Measurements from ENCODE around the gene PLAC8L1. TPM values are rescaled to one million over a fixed set of nuclear protein-coding genes. Genes with fewer than 3 reads are reported as not detected.
"Not testable (repeated sequence)": the region's sequence is repeated elsewhere in the genome, so short reads cannot be mapped to it uniquely, and the experiment has no call there.

The PLAC8L1 gene
- total RNA-seq, 1 experiment from 2014 or later: 0.49 TPM

DNA sequence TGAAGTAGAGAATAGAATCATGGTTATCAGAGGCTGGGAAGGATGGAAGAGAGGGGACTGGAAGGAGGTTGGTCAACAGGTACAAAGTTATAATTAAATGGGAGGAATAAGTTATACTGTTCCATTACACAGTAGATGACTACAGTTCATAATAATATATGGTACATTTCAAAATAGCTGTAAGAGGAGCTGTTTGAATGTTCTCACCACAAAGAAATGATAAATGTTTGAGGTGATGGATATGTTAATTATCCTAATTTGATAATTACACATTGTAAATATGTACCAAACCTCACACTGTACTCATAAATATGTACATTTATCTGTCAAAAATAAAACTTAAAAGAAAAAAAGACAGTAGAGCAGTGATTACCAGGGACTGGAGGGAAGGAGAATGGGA lies 12.9 kb upstream of the PLAC8L1 start:
- DNase-seq (ENCODE audit: low read depth, low spot score) (no peak), ATAC-seq (no peak)
- intact Hi-C loops (cut with micrococcal nuclease; ENCODE audit: unreplicated experiment) (no loop called here), in situ Hi-C loops (cut with HindIII; ENCODE audit: low pct_unique_long_range_greater_than_20kb, low sequenced_read_pairs) (no loop called here)
- Histone ChIP-seq H3K4me3 (ENCODE audit: low read depth in 2 of 2, low read length in 2 of 2) (no peak overlapping the region), H3K27me3 (ENCODE audit: control insufficient read depth, insufficient read depth, low read length) (no peaks in the 10 kb centered on the region), H3K4me1 (ENCODE audit: control insufficient read depth, insufficient read depth, low read length) (no peaks in the 10 kb centered on the region), H3K36me3 (ENCODE audit: control insufficient read depth, insufficient read depth, low read length) (peaks cover 58% of the 10 kb centered on the region), H3K27ac (ENCODE audit: low read length) (no peak overlapping the region), H3K9me3 (ENCODE audit: control insufficient read depth, insufficient read depth, low read depth, low read length) (no peaks in the 10 kb centered on the region)
- POLR2A ChIA-PET: no interaction called here
- no TSS peak for BruUV-seq (replicated peaks)
- TF ChIP-seq TCF7L2 (IDR thresholded peaks at IDR 0.05; ENCODE audit: low read depth, low read length) (no peak), SIN3A (IDR thresholded peaks at IDR 0.05; ENCODE audit: borderline replicate concordance, insufficient read depth, low read depth, low read length) (no peak), POLR2AphosphoS5 (IDR thresholded peaks at IDR 0.05; ENCODE audit: low read depth, low read length) (no peak)
- TF ChIP-seq, protein P1, sequence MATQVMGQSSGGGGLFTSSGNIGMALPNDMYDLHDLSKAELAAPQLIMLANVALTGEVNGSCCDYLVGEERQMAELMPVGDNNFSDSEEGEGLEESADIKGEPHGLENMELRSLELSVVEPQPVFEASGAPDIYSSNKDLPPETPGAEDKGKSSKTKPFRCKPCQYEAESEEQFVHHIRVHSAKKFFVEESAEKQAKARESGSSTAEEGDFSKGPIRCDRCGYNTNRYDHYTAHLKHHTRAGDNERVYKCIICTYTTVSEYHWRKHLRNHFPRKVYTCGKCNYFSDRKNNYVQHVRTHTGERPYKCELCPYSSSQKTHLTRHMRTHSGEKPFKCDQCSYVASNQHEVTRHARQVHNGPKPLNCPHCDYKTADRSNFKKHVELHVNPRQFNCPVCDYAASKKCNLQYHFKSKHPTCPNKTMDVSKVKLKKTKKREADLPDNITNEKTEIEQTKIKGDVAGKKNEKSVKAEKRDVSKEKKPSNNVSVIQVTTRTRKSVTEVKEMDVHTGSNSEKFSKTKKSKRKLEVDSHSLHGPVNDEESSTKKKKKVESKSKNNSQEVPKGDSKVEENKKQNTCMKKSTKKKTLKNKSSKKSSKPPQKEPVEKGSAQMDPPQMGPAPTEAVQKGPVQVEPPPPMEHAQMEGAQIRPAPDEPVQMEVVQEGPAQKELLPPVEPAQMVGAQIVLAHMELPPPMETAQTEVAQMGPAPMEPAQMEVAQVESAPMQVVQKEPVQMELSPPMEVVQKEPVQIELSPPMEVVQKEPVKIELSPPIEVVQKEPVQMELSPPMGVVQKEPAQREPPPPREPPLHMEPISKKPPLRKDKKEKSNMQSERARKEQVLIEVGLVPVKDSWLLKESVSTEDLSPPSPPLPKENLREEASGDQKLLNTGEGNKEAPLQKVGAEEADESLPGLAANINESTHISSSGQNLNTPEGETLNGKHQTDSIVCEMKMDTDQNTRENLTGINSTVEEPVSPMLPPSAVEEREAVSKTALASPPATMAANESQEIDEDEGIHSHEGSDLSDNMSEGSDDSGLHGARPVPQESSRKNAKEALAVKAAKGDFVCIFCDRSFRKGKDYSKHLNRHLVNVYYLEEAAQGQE (IDR thresholded peaks at IDR 0.05; ENCODE audit: insufficient read depth in 1 of 2, low read depth in 2 of 2, low read length in 1 of 2): no peak
- TF ChIP-seq, protein P2, sequence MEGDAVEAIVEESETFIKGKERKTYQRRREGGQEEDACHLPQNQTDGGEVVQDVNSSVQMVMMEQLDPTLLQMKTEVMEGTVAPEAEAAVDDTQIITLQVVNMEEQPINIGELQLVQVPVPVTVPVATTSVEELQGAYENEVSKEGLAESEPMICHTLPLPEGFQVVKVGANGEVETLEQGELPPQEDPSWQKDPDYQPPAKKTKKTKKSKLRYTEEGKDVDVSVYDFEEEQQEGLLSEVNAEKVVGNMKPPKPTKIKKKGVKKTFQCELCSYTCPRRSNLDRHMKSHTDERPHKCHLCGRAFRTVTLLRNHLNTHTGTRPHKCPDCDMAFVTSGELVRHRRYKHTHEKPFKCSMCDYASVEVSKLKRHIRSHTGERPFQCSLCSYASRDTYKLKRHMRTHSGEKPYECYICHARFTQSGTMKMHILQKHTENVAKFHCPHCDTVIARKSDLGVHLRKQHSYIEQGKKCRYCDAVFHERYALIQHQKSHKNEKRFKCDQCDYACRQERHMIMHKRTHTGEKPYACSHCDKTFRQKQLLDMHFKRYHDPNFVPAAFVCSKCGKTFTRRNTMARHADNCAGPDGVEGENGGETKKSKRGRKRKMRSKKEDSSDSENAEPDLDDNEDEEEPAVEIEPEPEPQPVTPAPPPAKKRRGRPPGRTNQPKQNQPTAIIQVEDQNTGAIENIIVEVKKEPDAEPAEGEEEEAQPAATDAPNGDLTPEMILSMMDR (IDR thresholded peaks at IDR 0.05): no peak
- CTCF ChIA-PET: no interaction called here

DNA sequence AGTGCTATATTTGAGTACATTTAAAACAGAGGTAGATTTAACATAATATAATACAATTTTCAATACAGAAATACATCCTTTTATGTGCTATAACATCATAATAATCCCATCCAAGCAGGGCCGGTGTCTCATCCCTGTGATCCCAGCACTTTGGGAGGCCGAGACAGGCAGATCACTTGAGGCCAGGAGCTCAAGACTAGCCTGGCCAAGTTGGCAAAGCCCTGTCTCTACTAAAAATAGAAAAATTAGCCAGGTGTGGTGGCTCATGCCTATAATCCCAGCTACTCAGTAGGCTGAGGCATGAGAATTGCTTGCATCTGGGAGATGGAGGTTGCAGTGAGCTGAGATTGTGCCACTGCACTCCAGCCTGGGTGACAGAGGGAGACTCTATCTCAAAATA lies 11.8 kb upstream of the PLAC8L1 start:
- H3K4me3 ChIP-seq (ENCODE audit: low read depth in 2 of 2, low read length in 2 of 2); H3K4me1 ChIP-seq (ENCODE audit: control insufficient read depth, insufficient read depth, low read length); in situ Hi-C loops (cut with HindIII; ENCODE audit: low pct_unique_long_range_greater_than_20kb, low sequenced_read_pairs); H3K27me3 ChIP-seq (ENCODE audit: control insufficient read depth, insufficient read depth, low read length); DNase-seq (ENCODE audit: low read depth, low spot score); H3K9me3 ChIP-seq (ENCODE audit: control insufficient read depth, insufficient read depth, low read depth, low read length); CTCF ChIA-PET; BruUV-seq (replicated peaks); intact Hi-C loops (cut with micrococcal nuclease; ENCODE audit: unreplicated experiment); H3K27ac ChIP-seq (ENCODE audit: low read length); POLR2A ChIA-PET; ATAC-seq: not testable (repeated sequence)
- H3K36me3 ChIP-seq (ENCODE audit: control insufficient read depth, insufficient read depth, low read length): peaks cover 54% of the 10 kb centered on the region

DNA sequence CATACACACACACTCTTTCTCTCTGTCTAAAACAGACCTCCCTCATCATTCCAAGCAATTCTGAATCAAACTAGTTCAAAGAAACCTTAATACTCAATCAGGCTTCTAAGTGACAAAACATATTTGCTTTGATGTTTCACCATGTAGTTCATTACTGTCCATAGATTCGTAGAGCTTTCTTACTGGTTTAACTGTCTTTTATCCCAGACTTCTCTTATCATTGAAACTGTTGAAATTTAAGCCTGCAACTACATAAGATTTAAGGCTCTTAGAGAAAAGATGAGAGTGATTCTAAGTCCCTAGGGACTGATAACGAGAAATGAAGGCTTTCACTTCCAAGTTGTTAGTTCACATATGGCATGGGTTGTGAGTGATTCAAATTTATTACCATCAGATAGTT lies 11.0 kb upstream of the PLAC8L1 start:
- ATAC-seq (no peak), DNase-seq (ENCODE audit: low read depth, low spot score) (no peak)
- intact Hi-C loops (cut with micrococcal nuclease; ENCODE audit: unreplicated experiment): no loop called here
- Histone ChIP-seq H3K27ac (ENCODE audit: low read length) (no peak overlapping the region), H3K27me3 (ENCODE audit: control insufficient read depth, insufficient read depth, low read length) (no peaks in the 10 kb centered on the region), H3K4me3 (ENCODE audit: low read depth in 2 of 2, low read length in 2 of 2) (no peak overlapping the region), H3K4me1 (ENCODE audit: control insufficient read depth, insufficient read depth, low read length) (no peaks in the 10 kb centered on the region), H3K9me3 (ENCODE audit: control insufficient read depth, insufficient read depth, low read depth, low read length) (no peaks in the 10 kb centered on the region), H3K36me3 (ENCODE audit: control insufficient read depth, insufficient read depth, low read length) (peaks cover 48% of the 10 kb centered on the region)
- TF ChIP-seq TCF7L2 (IDR thresholded peaks at IDR 0.05; ENCODE audit: low read depth, low read length): no peak
- ChIA-PET POLR2A (no interaction called here), CTCF (no interaction called here)
- no TSS peak for BruUV-seq (replicated peaks)
- in situ Hi-C loops (cut with HindIII; ENCODE audit: low pct_unique_long_range_greater_than_20kb, low sequenced_read_pairs): no loop called here

Data from Panc1 (cell line).